GM23338 (cell line): ENCODE measurements around the gene CD82. TPM values are rescaled to one million over a fixed set of nuclear protein-coding genes. Genes with fewer than 3 reads are reported as not detected.

ENCODE experiments used
- ATAC-seq: fragments of 200-7000 bp; cut with Tn5 transposase; 3 replicates; pipeline ENCODE4 v1.9.1; 2020
- DNase-seq: peaks from one replicate; pipeline ENCODE4 v3.0.0-alpha.2; 2015; ENCODE audit warnings: low spot score
- H2AFZ ChIP-seq: fragments of 200-600 bp; sonication (generic); 2 replicates; pipeline ENCODE4 v1.8.0; 2016; ENCODE audit warnings: antibody characterized with exemption, mild to moderate bottlenecking, moderate library complexity
- H3F3A ChIP-seq: fragments of 200-600 bp; sonication (generic); replicated peaks from 2 replicates; pipeline ENCODE4 v1.8.0; 2017; ENCODE audit warnings: antibody characterized with exemption, mixed run types, low read depth
- H3K27ac ChIP-seq: fragments of 200-600 bp; sonication (generic); 2 replicates; pipeline ENCODE4 v1.6.1; 2016; ENCODE audit warnings: low read depth
- H3K27me3 ChIP-seq: fragments of 200-600 bp; sonication (generic); 2 replicates; pipeline ENCODE4 v1.8.0; 2016; ENCODE audit warnings: mild to moderate bottlenecking, mixed run types, moderate library complexity; ENCODE audit not compliant: insufficient read depth
- H3K36me3 ChIP-seq: fragments of 200-600 bp; sonication (generic); 2 replicates; pipeline ENCODE4 v1.8.0; 2016; ENCODE audit warnings: mild to moderate bottlenecking; ENCODE audit not compliant: insufficient read depth
- H3K4me1 ChIP-seq: fragments of 200-600 bp; sonication (generic); 2 replicates; pipeline ENCODE4 v1.8.0; 2016; ENCODE audit warnings: mild to moderate bottlenecking, moderate library complexity; ENCODE audit not compliant: insufficient read depth
- H3K4me2 ChIP-seq: fragments of 200-600 bp; sonication (generic); 2 replicates; pipeline ENCODE4 v1.7.1; 2017; ENCODE audit warnings: mixed run types
- H3K4me3 ChIP-seq: fragments of 200-600 bp; sonication (generic); 2 replicates; pipeline ENCODE4 v1.6.1; 2016; ENCODE audit warnings: mixed run types
- H3K79me2 ChIP-seq: fragments of 200-600 bp; sonication (generic); replicated peaks from 2 replicates; pipeline ENCODE4 v1.8.0; 2017; ENCODE audit warnings: mild to moderate bottlenecking; ENCODE audit not compliant: insufficient read depth
- H3K9me2 ChIP-seq: fragments of 200-600 bp; sonication (generic); 2 replicates; pipeline ENCODE4 v1.8.0; 2017; ENCODE audit not compliant: insufficient read depth
- H4K20me1 ChIP-seq: fragments of 200-600 bp; sonication (generic); replicated peaks from 2 replicates; pipeline ENCODE4 v1.8.0; 2017; ENCODE audit warnings: mild to moderate bottlenecking; ENCODE audit not compliant: insufficient read depth
- H3K27ac Mint-ChIP-seq: 2 replicates; pipeline ENCODE4 v1.8.0; 2020; ENCODE audit warnings: inconsistent platforms, mild to moderate bottlenecking, moderate library complexity, mixed read lengths
- H3K27me3 Mint-ChIP-seq: 3 replicates; pipeline ENCODE4 v1.8.0; 2022; ENCODE audit warnings: low read depth, mild to moderate bottlenecking, moderate library complexity, mixed read lengths, inconsistent platforms; ENCODE audit not compliant: insufficient read depth, poor library complexity
- H3K36me3 Mint-ChIP-seq: 3 replicates; pipeline ENCODE4 v1.8.0; 2021; ENCODE audit warnings: low read depth, mild to moderate bottlenecking, inconsistent platforms, moderate library complexity, mixed read lengths
- H3K4me1 Mint-ChIP-seq: 3 replicates; pipeline ENCODE4 v1.8.0; 2020; ENCODE audit warnings: mild to moderate bottlenecking, inconsistent platforms, mixed read lengths
- H3K4me3 Mint-ChIP-seq: 3 replicates; pipeline ENCODE4 v1.8.0; 2021; ENCODE audit warnings: moderate library complexity, mild to moderate bottlenecking, inconsistent platforms, mixed read lengths
- H3K9me3 Mint-ChIP-seq: 3 replicates; pipeline ENCODE4 v1.8.0; 2020; ENCODE audit warnings: moderate library complexity, mild to moderate bottlenecking, inconsistent platforms, mixed read lengths
- CREB1 ChIP-seq: fragments of 250-450 bp; sonication (Bioruptor Pico); IDR thresholded peaks from 2 replicates; pipeline ENCODE4 v1.5.0; 2020; ENCODE audit warnings: low read depth, mild to moderate bottlenecking, moderate library complexity
- CTCF ChIP-seq, 2 experiments: fragments of 200-600 bp in 1 of 2; sonication (generic) in 1 of 2; conservative IDR thresholded peaks; 2 replicates each; pipeline versions ENCODE4 v1.5.1 to v1.6.1; 2016 to 2017; ENCODE audit warnings: antibody characterized with exemption in 2 of 2, low read depth in 2 of 2, mild to moderate bottlenecking in 2 of 2, moderate library complexity in 1 of 2
- ETS1 ChIP-seq: IDR thresholded peaks from 2 replicates; pipeline ENCODE4 v1.6.1; 2016; ENCODE audit warnings: antibody characterized with exemption
- EZH2 ChIP-seq: fragments of 200-600 bp; sonication (generic); IDR thresholded peaks from one replicate; pipeline ENCODE4 v1.8.0; 2017; ENCODE audit warnings: antibody characterized with exemption, mild to moderate bottlenecking, low read depth; ENCODE audit not compliant: unreplicated experiment
- EZH2phosphoT487 ChIP-seq: fragments of 200-600 bp; sonication (generic); IDR thresholded peaks from one replicate; pipeline ENCODE4 v1.8.1; 2018; ENCODE audit warnings: antibody characterized with exemption; ENCODE audit not compliant: unreplicated experiment
- JUNB ChIP-seq: IDR thresholded peaks from one replicate; pipeline ENCODE4 v1.6.1; 2016; ENCODE audit warnings: antibody characterized with exemption; ENCODE audit not compliant: unreplicated experiment
- NANOG ChIP-seq: IDR thresholded peaks from 2 replicates; pipeline ENCODE4 v1.6.1; 2016; ENCODE audit warnings: antibody characterized with exemption, borderline replicate concordance
- POLR2AphosphoS5 ChIP-seq: IDR thresholded peaks from 2 replicates; pipeline ENCODE4 v1.6.1; 2016; ENCODE audit warnings: antibody characterized with exemption, low read depth
- REST ChIP-seq: IDR thresholded peaks from one replicate; pipeline ENCODE4 v1.6.1; 2018; ENCODE audit warnings: antibody characterized with exemption; ENCODE audit not compliant: unreplicated experiment
- STAT1 ChIP-seq: IDR thresholded peaks from one replicate; pipeline ENCODE4 v1.6.1; 2016; ENCODE audit warnings: antibody characterized with exemption; ENCODE audit not compliant: unreplicated experiment
- ZNF114 ChIP-seq: fragments of 250-450 bp; sonication (Bioruptor Pico); IDR thresholded peaks from 2 replicates; pipeline ENCODE4 v1.5.0; 2020; ENCODE audit warnings: mild to moderate bottlenecking, moderate library complexity
- ZNF331 ChIP-seq: fragments of 250-450 bp; sonication (Bioruptor Pico); IDR thresholded peaks from 2 replicates; pipeline ENCODE4 v1.5.0; 2020; ENCODE audit warnings: low read depth, mild to moderate bottlenecking, moderate library complexity
- ZNF462 ChIP-seq: fragments of 250-450 bp; sonication (Bioruptor Pico); IDR thresholded peaks from 2 replicates; pipeline ENCODE4 v1.5.0; 2020; ENCODE audit warnings: mild to moderate bottlenecking, moderate library complexity
- polyA plus RNA-seq: library from polyadenylated mRNA; unstranded; fragments of >200 nt; fragmentation: Nextera tagmentation; extraction: Ambion mirVana; gene quantifications from 2 replicates; pipeline ENCODE4 v1.2.1, GENCODE V29; 2016
- total RNA-seq: library from RNA; depleted of rRNA; stranded (reverse); fragments of >200 nt; shearing (Covaris generic); gene quantifications from 2 replicates; pipeline ENCODE4 v1.2.3, GENCODE V29; 2014

CD82 gene
- total and polyA plus RNA-seq, 2 experiments from 2014 or later: 4.4 to 4.9 TPM

GRCh38 chr11:44659641-44660040 is 94.2 kb downstream of the CD82 start:
- Histone ChIP-seq H3K9me2 (peaks cover 3% of the 10 kb centered on the region; the same call in 1 of the 2 replicates), H3K79me2 (no peaks in the 10 kb centered on the region), H4K20me1 (no peaks in the 10 kb centered on the region), H3K36me3 (no peaks in the 10 kb centered on the region), H3K27me3 (no peaks in the 10 kb centered on the region), H2AFZ (no peak overlapping the region), H3K27ac (no peak overlapping the region), H3K4me1 (no peaks in the 10 kb centered on the region), H3F3A (no peaks in the 10 kb centered on the region), H3K4me3 (no peak overlapping the region), H3K4me2 (no peak overlapping the region)
- Mint-ChIP-seq H3K36me3 (peaks cover 11% of the 10 kb centered on the region; the same call in 2 of the 3 replicates), H3K27ac (no peak overlapping the region), H3K4me1 (peaks cover 9% of the 10 kb centered on the region), H3K27me3 (peaks cover 8% of the 10 kb centered on the region), H3K9me3 (peaks cover 31% of the 10 kb centered on the region), H3K4me3 (no peak overlapping the region)
- DNase-seq (no peak), ATAC-seq (no peak)
- TF ChIP-seq NANOG: no peak
- no peak for TF ChIP-seq ZNF331 (CRISPR knock-in tag)
- TF ChIP-seq EZH2: no peak
- no peak for TF ChIP-seq ETS1
- TF ChIP-seq ZNF462 (CRISPR knock-in tag): no peak
- no peak for TF ChIP-seq CREB1 (CRISPR knock-in tag)
- no peak for TF ChIP-seq EZH2phosphoT487
- TF ChIP-seq POLR2AphosphoS5: no peak
- no peak for TF ChIP-seq REST
- TF ChIP-seq ZNF114 (CRISPR knock-in tag): no peak
- TF ChIP-seq JUNB: no peak
- no peak for TF ChIP-seq CTCF (conservative IDR thresholded peaks at IDR 0.05; ENCODE audit: low read depth in 2 of 2)
- no peak for TF ChIP-seq STAT1
